Erythroblast (primary cell): Measurements from ENCODE around the gene ABCA13.

Source experiments
- DNase-seq, 2 experiments: peaks; one replicate each; lab custom pipeline; 2025; lab: John Stamatoyannopoulos, UW
- GATA1 ChIP-seq: IDR thresholded peaks from 2 replicates; pipeline ENCODE4 v1.6.1; 2011; ENCODE audit warnings: low read depth, mild to moderate bottlenecking, control low read depth, low read length, moderate library complexity
- POLR2A ChIP-seq: IDR thresholded peaks from 2 replicates; pipeline ENCODE4 v1.6.1; 2011; ENCODE audit warnings: mild to moderate bottlenecking, low read length

ABCA13 gene

DNA sequence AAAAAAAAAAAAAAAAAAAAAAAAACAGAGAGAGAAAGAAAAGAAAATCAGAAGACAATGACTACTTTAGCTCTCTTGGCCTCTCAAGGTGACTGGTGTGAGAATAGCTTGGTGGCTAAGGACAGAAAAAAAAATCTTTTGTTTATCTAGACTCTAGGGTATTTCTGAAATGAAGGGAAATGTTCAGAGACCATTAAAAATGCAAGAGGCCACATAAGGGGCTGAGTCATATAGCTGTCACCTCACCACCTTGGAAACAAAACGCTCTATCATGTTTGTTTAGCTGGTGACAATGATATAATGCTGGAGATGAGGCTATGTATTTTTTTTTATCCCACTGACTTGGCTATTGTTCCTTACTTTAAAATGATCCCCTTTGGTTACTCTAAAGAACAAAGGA is 466.1 kb downstream of the ABCA13 start:
- no peak for TF ChIP-seq POLR2A
- TF ChIP-seq GATA1, result no peak
- DNase-seq, result no peak

DNA sequence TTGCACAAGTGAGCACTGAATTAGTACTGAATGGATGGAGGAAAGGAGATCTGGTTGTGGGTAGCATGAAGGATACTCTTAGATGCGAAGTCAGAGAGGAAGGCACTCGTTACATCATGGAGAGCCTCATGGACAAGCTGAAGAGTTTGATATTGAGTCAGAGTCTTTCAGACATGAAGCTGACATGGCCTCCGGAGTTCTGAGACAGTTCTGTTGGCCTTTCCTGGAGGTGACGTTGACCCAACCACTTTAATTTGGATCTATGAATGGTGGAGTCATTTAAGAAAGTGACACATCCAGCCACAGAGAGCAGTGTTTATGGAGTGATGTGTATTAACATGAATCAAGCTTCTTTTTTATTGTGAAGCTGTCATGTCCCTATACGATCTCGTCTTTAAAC is 466.8 kb downstream of the ABCA13 start:
- TF ChIP-seq GATA1 (no peak), POLR2A (no peak)
- no peak for DNase-seq

DNA sequence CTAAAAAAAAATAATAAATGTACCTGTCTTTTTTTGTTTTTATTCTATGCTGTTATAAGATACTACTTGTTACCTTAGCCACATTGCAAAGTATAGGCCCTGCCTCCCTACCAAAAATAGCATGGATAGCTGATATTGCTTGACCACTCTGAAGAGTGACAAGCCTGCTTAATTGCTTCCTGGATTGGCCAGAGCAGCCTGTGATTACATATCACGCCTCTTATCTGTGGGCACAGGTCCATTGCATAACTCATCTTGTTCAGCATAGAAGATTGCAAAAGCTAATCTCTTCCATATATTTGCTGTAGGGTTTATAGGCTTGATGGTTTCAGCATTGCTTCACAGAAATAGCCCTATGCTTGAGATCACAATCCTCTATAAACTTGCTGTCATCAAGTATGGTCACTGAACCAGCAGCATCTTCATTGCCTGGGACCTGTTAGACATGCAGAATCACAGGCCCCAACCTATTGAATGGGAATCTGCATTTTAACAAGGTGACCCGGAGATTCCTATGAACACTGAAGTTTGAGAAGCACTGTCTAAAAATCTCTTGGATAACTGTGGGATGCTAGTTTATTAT is 472.3 kb downstream of the ABCA13 start:
- DNase-seq, result no peak
- TF ChIP-seq POLR2A (no peak), GATA1 (no peak)

DNA sequence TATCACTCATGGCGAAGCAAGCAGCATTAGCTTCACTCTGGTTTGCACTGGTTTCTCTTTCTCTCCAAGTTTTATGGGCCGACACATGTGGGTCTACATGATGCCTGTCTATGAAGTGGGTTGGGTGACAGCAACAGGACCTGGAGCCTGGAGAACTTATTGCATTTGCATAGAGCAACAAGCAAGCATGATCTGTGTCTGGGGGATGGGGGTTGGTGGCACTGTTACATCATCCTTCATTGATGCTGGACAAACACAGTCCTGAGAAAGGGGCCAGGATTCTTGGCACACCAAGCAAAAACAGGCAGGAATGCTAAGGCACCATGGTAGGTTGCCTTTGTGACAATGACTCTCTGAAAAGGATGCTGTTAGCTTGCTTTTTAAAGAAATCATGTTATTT is 486.9 kb downstream of the ABCA13 start:
- no peak for DNase-seq
- TF ChIP-seq GATA1, result no peak

DNA sequence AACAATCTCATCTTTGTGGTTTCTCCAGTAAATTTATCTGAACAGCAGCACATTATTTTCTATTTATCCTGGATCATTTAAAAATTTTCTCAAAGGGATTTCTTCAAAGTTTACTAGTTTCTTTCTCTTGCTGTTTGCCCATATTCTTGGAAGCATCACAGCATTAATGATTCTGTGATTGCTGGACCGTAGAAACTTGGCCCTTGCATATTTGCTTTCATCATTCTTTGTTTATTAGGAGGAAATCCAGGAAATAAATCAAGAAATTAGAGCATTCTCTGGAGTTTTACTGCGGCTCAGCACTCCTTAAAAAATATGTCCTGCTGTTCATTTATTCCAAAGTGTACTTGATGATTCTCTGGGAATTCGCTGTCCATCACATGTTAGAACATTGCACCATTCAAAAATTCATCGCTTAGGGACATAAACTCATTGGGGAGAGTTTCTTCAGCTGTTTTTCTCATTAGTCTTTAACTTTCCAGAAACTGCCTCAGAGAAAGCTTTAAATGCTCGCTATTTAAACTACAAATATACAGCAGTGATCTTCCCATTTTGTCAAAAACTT is 489.1 kb downstream of the ABCA13 start:
- TF ChIP-seq POLR2A, result no peak
- TF ChIP-seq GATA1, result no peak
- DNase-seq, result no peak

DNA sequence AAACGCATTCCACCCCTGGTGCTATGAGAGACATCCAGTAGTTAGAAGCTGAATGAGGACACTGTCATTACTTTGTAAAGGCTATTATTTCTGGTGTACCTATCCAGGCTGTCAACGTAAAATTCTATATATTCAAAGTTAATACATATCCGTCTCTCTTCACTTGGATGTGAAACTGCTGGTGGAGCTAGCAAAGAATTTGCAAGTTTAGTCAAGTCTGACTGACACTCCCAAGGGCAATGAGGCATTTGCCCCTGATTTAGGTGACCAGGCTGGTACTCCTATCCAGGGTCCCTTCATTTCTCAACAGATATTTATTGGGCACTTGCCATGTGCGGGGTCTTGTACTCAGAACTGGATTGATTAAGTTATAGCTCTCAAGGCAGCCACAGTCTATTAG is 493.0 kb downstream of the ABCA13 start:
- no peak for TF ChIP-seq GATA1
- no peak for TF ChIP-seq POLR2A

DNA sequence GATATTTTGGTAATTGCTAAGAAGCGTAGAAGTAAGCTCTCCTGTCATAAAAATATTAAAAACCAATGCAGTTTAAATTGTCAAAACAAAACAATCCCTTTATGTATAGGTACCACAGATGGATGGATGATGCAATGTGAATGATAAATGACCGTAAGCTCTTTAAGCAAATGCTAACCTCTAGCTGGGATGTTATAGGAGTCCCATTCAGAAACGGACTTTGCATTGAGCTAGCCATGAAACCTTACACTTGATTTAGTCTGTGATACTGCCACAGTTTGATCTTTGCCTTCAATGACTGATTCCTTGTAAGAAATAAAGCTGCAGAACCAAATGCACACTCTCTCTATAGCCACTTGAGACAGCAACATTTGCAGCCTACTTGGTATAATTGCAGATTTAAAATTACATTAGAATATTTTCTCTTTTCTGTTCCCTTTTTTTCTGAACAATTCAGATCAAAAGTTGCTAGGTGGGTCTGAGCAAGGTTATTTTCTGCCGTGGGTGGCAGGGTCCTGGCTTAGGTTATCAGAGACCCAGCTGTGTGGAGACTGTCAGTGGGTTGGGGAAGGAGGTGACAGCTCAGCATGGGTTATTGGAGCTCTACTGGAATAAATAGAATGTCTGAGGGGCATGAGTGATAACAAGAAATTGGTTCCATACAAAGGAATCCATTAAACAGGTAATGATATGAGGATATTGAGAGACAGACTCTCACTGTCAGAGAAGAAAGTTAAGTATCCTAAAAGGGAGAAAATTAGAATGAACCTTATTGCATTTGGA is 494.3 kb downstream of the ABCA13 start:
- no peak for TF ChIP-seq GATA1
- TF ChIP-seq POLR2A, result no peak

More for the DNA sequence above, 493.0 kb downstream of the ABCA13 start:
- no peak for DNase-seq

DNA sequence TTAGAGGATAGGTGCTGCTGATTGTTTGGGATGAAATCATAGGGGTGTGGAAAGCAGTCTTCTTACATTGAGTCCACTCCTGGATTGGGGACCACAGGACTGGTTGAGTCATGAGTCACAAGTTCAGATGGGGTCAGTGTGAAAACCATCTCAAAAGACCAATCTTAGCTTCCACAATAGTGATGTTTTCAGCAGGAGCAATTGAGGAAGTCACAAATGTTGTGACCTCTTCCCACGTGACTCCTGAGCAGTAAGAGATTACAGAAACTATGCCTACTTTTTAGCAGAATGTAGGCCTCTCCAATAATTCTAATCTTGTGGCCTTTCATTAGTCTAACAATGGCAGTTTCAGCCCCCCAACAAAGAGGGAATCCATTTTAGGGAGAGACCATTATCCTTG is 496.1 kb downstream of the ABCA13 start:
- no peak for TF ChIP-seq GATA1
- TF ChIP-seq POLR2A, result no peak
- DNase-seq, result no peak

More for the DNA sequence above, 494.3 kb downstream of the ABCA13 start:
- no peak for DNase-seq

DNA sequence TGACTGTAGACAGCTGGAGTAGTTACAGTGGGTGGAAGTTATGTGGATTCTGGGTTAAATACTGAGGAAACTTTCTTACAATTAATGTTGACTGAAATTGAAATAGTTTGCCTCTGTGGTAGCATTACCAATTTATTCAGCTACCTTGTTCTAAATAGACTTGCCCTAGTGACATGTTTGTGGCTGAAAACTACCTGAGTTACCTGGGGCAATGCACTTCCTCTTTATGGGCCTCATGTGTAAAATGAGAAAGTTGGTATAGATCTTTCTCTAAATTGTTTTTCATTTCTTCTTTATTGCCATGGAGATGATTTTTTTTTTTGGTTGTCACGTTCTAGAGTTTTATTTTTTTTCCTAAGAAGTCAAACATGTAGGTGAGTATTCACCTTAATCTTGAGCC is 500.4 kb downstream of the ABCA13 start:
- DNase-seq, result no peak
- TF ChIP-seq POLR2A, result no peak
- no peak for TF ChIP-seq GATA1

DNA sequence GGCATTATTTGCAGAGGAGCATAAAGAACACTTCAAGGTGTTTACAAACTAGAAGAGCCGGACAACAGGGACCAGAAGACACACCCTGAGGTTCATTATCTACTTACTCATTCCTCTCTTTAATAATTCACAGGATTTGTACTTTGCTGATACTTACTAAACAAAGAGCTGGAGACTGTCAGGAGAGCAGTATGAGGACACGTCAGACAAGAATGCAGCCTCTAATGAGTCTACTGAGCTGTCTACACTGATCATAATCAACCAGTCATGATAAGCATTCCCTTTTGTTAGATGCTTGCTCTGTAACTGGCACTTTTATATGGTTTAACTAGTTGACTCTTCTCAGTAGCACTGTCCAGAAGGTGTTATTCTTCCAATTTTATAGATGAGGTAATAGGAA is 509.7 kb downstream of the ABCA13 start:
- no peak for DNase-seq
- TF ChIP-seq POLR2A (no peak), GATA1 (no peak)

DNA sequence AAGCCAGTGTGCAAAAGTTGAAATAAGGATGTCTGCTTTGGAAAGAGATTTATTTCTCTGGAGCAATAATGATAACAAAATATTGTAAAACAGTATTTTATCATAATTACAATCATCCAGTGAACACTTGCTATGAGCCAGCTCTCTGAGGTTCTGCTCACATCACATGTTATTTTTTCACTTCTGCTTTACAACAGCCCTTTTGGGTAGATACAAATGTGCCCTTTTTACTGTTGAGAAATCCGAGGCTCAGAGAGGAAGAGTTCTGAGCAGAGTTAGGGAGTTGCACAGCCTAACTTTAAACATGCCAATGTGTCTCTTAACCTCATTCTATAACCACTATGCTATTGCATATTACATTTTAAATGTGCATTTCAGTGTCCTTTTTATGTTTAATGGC is 520.5 kb downstream of the ABCA13 start:
- no peak for DNase-seq
- no peak for TF ChIP-seq POLR2A
- TF ChIP-seq GATA1, result no peak
